HepG2 (cell line): ENCODE results near the gene FCER1G. TPM values are rescaled to one million over a fixed set of nuclear protein-coding genes. Genes with fewer than 3 reads are reported as not detected.

Experiments used
- ARID3A ChIP-seq: IDR thresholded peaks from 2 replicates; pipeline ENCODE4 v1.6.1; 2012; ENCODE audit warnings: low read depth, low read length, improper control_type of control experiment
- ATM ChIP-seq: fragments of 450-650 bp; IDR thresholded peaks from 2 replicates; pipeline ENCODE4 v1.7.1; 2017; ENCODE audit warnings: mild to moderate bottlenecking, borderline replicate concordance
- CC2D1A ChIP-seq: sonication (generic); formaldehyde crosslinking; IDR thresholded peaks from 2 replicates; pipeline ENCODE4 v1.8.1; 2023; ENCODE audit warnings: mild to moderate bottlenecking, missing genetic modification reagents
- ELF4 ChIP-seq: sonication (generic); formaldehyde crosslinking; IDR thresholded peaks from 2 replicates; pipeline ENCODE4 v1.5.0; 2020; ENCODE audit warnings: missing genetic modification reagents, mild to moderate bottlenecking, moderate library complexity, borderline replicate concordance
- FIP1L1 ChIP-seq: fragments of 200-400 bp; formaldehyde crosslinking; IDR thresholded peaks from 2 replicates; pipeline ENCODE4 v1.6.1; 2018; ENCODE audit warnings: low read depth, mild to moderate bottlenecking, low read length, moderate library complexity, borderline replicate concordance; ENCODE audit not compliant: insufficient read depth
- FOXO1 ChIP-seq: sonication (generic); formaldehyde crosslinking; IDR thresholded peaks from 2 replicates; pipeline ENCODE4 v1.4.0; 2020; ENCODE audit warnings: missing genetic modification reagents
- GTF3A ChIP-seq: sonication (generic); formaldehyde crosslinking; conservative IDR thresholded peaks from 2 replicates; pipeline ENCODE4 v1.4.0; 2020; ENCODE audit warnings: mild to moderate bottlenecking, missing genetic modification reagents
- REXO4 ChIP-seq: sonication (generic); formaldehyde crosslinking; IDR thresholded peaks from 2 replicates; pipeline ENCODE4 v1.8.0; 2022; ENCODE audit warnings: missing genetic modification reagents, mild to moderate bottlenecking, borderline replicate concordance
- SATB2 ChIP-seq: sonication (generic); formaldehyde crosslinking; IDR thresholded peaks from 2 replicates; pipeline ENCODE4 v1.5.0; 2020; ENCODE audit warnings: missing genetic modification reagents
- SMAD9 ChIP-seq: sonication (generic); formaldehyde crosslinking; IDR thresholded peaks from 2 replicates; pipeline ENCODE4 v1.5.1; 2020; ENCODE audit warnings: mild to moderate bottlenecking, missing genetic modification reagents
- SNAI1 ChIP-seq: sonication (generic); formaldehyde crosslinking; IDR thresholded peaks from 2 replicates; pipeline ENCODE4 v1.5.0; 2020; ENCODE audit warnings: mild to moderate bottlenecking, missing genetic modification reagents, borderline replicate concordance
- SRSF1 ChIP-seq: fragments of 200-400 bp; formaldehyde crosslinking; optimal IDR thresholded peaks from 2 replicates; pipeline ENCODE3; 2017; ENCODE audit warnings: mild to moderate bottlenecking, low read depth, low read length, moderate library complexity
- TRIM24 ChIP-seq: sonication (generic); formaldehyde crosslinking; IDR thresholded peaks from 2 replicates; pipeline ENCODE4 v1.8.0; 2022; ENCODE audit warnings: mild to moderate bottlenecking, missing genetic modification reagents
- ZFX ChIP-seq: sonication (generic); formaldehyde crosslinking; IDR thresholded peaks from 2 replicates; pipeline ENCODE4 v1.4.0; 2020; ENCODE audit warnings: mild to moderate bottlenecking, low read depth, missing genetic modification reagents, moderate library complexity
- ZKSCAN1 ChIP-seq: fragments of 150-350 bp; IDR thresholded peaks from 2 replicates; pipeline ENCODE4 v1.6.1; 2014; ENCODE audit warnings: low read length
- ZNF251 ChIP-seq: sonication (generic); formaldehyde crosslinking; IDR thresholded peaks from 2 replicates; pipeline ENCODE4 v1.9.0; 2021; ENCODE audit warnings: mild to moderate bottlenecking, missing genetic modification reagents
- ZNF34 ChIP-seq: sonication (generic); formaldehyde crosslinking; IDR thresholded peaks from 2 replicates; pipeline ENCODE4 v1.4.0; 2020; ENCODE audit warnings: mild to moderate bottlenecking, missing genetic modification reagents, borderline replicate concordance
- ZNF607 ChIP-seq: sonication (generic); formaldehyde crosslinking; IDR thresholded peaks from 2 replicates; pipeline ENCODE4 v1.5.1; 2020; ENCODE audit warnings: missing genetic modification reagents, mild to moderate bottlenecking, borderline replicate concordance
- ZNF639 ChIP-seq: conservative IDR thresholded peaks from 2 replicates; pipeline ENCODE4 v1.6.1; 2018; ENCODE audit warnings: missing genetic modification reagents
- ZNF724P ChIP-seq: sonication (generic); formaldehyde crosslinking; IDR thresholded peaks from 2 replicates; pipeline ENCODE4 v1.8.0; 2022; ENCODE audit warnings: missing genetic modification reagents, borderline replicate concordance
- ZNF839 ChIP-seq: sonication (generic); formaldehyde crosslinking; IDR thresholded peaks from 2 replicates; pipeline ENCODE4 v1.4.0; 2020; ENCODE audit warnings: missing genetic modification reagents, mild to moderate bottlenecking, borderline replicate concordance
- ZNF841 ChIP-seq: sonication (generic); formaldehyde crosslinking; IDR thresholded peaks from 2 replicates; pipeline ENCODE4 v1.8.1; 2023; ENCODE audit warnings: missing genetic modification reagents, borderline replicate concordance
- polyA plus RNA-seq, 8 experiments: library from polyadenylated mRNA; depleted of rRNA in 3 of 8; stranded (reverse) in 7 of 8; unstranded in 1 of 8; fragments of >200 nt; fragmentation: Illumina TruSeq in 4 of 8; extraction: Trizol in 4 of 8; gene quantifications; 2 replicates each; pipeline versions ENCODE4 v1.2.1 to v1.2.3, GENCODE V29; 2011 to 2016; ENCODE audit warnings: low read depth in 4 of 8, missing spikeins in 1 of 8, mixed read lengths in 1 of 8; ENCODE audit not compliant: insufficient read depth in 1 of 8
- total RNA-seq, 5 experiments: library from RNA; depleted of rRNA; stranded (reverse); fragments of >200 nt; fragmentation: Illumina TruSeq; extraction: Trizol; gene quantifications; 2 replicates each; pipeline ENCODE4 v1.2.3, GENCODE V29; 2016; ENCODE audit warnings: low read depth in 1 of 5
- TF ChIP-seq, protein P1 (sequence below): sonication (generic); IDR thresholded peaks from 2 replicates; pipeline ENCODE4 v1.6.1; 2016; ENCODE audit warnings: low read depth, borderline replicate concordance
- TF ChIP-seq, protein P2 (sequence below): sonication (generic); formaldehyde crosslinking; IDR thresholded peaks from 2 replicates; pipeline ENCODE4 v1.8.1; 2023; ENCODE audit warnings: mild to moderate bottlenecking, missing genetic modification reagents, borderline replicate concordance
- TF ChIP-seq, protein P3 (sequence below): sonication (generic); formaldehyde crosslinking; IDR thresholded peaks from 2 replicates; pipeline ENCODE4 v1.8.0; 2022; ENCODE audit warnings: missing genetic modification reagents, mild to moderate bottlenecking, inconsistent platforms, borderline replicate concordance

FCER1G gene
- total and polyA plus RNA-seq, 2 of the 13 experiments (the other 11 are each of a cell fraction or from before 2014, with no cell fraction given) = 1.3 to 6.4 TPM

GRCh38 chr1:161200992-161201835 is 13.9 kb upstream of the FCER1G start (continued):
- no peak for TF ChIP-seq ZNF841 (CRISPR knock-in tag)
- no peak for TF ChIP-seq TRIM24 (CRISPR knock-in tag)
- TF ChIP-seq, protein P1, sequence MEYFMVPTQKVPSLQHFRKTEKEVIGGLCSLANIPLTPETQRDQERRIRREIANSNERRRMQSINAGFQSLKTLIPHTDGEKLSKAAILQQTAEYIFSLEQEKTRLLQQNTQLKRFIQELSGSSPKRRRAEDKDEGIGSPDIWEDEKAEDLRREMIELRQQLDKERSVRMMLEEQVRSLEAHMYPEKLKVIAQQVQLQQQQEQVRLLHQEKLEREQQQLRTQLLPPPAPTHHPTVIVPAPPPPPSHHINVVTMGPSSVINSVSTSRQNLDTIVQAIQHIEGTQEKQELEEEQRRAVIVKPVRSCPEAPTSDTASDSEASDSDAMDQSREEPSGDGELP = no peak
- TF ChIP-seq ZNF251 (CRISPR knock-in tag) = no peak
- no peak for TF ChIP-seq ZNF607 (CRISPR knock-in tag)
- TF ChIP-seq SATB2 = no peak; the same call in 1 of the 2 replicates
- TF ChIP-seq ATM = no peak
- no peak for TF ChIP-seq ZKSCAN1
- TF ChIP-seq ZNF839 (CRISPR knock-in tag) = no peak
- TF ChIP-seq ARID3A = no peak
- TF ChIP-seq, protein P2, sequence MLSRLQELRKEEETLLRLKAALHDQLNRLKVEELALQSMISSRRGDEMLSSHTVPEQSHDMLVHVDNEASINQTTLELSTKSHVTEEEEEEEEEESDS = no peak
- no peak for TF ChIP-seq REXO4
- TF ChIP-seq ELF4 (CRISPR knock-in tag) = no peak
- no peak for TF ChIP-seq CC2D1A (CRISPR knock-in tag)
- TF ChIP-seq ZNF724P (CRISPR knock-in tag) = peak; percentile 60; the same call in 1 of the 2 replicates
- no peak for TF ChIP-seq SMAD9
- TF ChIP-seq SNAI1 (CRISPR knock-in tag) = no peak
- peak; percentile 22; the same call in 1 of the 2 replicates for TF ChIP-seq ZFX
- TF ChIP-seq FOXO1 (CRISPR knock-in tag) = no peak
- TF ChIP-seq FIP1L1 = no peak
- TF ChIP-seq, protein P3, sequence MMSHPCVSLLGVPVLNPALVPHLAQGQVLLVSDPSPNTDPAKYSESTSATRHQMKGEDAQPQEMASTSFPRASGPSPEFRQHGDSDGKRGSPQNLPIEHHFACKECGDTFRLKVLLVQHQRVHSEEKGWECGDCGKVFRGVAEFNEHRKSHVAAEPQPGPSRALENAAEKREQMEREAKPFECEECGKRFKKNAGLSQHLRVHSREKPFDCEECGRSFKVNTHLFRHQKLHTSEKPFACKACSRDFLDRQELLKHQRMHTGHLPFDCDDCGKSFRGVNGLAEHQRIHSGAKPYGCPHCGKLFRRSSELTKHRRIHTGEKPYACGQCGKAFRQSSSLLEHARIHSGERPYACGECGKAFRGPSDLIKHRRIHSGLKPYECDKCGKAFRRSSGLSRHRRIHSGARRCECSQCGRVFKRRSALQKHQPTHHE (CRISPR knock-in tag) = 0 out of 2 replicates have a peak, but pooled peaks have one; percentile 16
- no peak for TF ChIP-seq GTF3A
- TF ChIP-seq ZNF639 = no peak
- no peak for TF ChIP-seq SRSF1
- TF ChIP-seq ZNF34 = no peak
